Skin of body (tissue), 2 donors: ENCODE measurements around the gene P4HA3. TPM values are rescaled to one million over a fixed set of nuclear protein-coding genes. Genes with fewer than 3 reads are reported as not detected.

ENCODE experiments used
- DNase-seq: peaks from one replicate; lab custom pipeline; 2025; lab: John Stamatoyannopoulos, UW
- total RNA-seq: library from RNA; depleted of rRNA; stranded (reverse); fragments of >200 nt; gene quantifications from one replicate; pipeline ENCODE4 v1.2.3, GENCODE V29; 2014

The P4HA3 gene
- total RNA-seq, 1 donor from 2014 or later = 0.79 TPM

DNA sequence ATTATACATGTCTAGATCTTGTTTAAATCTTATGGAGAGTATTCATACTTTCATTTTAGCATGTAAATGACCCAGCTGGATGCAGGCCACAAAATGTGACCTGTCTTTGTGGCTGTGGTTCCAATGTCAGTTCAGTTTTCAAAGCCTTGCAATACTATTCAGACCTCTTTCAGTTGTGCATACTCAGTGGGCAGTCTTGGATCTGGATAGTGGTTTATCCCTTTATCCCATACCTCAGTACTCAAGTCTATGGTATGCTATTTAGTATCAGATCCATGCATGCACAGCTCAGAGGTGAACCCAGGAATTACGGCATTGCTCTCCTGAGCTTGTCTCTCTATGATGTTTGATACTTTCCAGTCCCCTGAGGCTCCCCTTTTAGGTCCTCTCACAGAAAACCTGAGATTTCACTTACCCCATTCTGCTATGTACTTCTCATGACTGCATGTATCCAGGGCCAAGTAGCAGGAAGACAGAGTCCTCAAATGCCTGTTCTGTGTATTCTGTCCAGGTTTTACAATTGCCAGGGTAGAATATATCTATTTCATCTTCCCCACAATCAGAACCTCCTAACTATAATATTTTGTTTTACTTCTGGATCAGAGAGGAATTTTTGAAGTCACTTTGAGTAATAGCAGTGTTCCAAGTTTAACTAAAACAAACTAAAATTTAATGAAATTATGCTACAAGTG is 6.9 kb upstream of the P4HA3 start:
- DNase-seq = no peak

DNA sequence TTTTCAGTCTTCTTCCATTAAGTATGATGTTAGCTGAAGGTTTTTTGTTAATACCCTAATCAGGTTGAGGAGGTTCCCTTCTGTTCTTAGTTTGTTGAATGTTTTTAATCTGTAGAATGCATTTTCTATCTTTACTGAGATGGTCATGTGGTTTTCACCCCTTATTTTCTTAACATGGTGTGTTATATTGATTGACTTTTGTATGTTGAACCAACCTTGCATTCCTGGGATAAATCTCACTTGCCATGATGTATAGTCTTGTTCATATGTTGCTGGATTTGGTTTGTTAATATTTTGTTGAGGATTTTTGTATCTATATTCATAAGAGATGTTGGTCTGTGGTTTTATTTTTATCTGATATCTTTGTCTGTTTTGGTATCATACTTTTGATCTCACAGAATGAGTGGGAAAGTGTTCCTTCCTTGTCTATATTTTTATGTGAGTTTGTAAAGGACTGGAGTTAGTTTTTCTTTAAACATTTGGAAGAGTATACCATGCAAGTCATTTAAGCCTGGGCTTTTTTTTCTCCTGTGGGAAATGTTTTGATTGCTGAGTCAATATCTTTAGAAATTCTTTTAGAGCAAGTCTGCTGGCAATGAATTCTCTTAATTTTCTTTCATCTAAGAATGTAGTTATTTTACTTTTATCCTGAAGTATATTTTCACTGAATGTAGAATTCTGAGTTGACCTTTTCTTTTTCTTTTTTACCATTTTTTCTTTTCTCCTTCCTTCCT is 5.5 kb upstream of the P4HA3 start:
- DNase-seq = no peak

- DNase-seq = no peak
Observed at GRCh38 chr11:74312326-74312725, 886 bp upstream of the P4HA3 start.

- DNase-seq = no peak
Observed at GRCh38 chr11:74310857-74311256, 583 bp downstream of the P4HA3 start.

DNA sequence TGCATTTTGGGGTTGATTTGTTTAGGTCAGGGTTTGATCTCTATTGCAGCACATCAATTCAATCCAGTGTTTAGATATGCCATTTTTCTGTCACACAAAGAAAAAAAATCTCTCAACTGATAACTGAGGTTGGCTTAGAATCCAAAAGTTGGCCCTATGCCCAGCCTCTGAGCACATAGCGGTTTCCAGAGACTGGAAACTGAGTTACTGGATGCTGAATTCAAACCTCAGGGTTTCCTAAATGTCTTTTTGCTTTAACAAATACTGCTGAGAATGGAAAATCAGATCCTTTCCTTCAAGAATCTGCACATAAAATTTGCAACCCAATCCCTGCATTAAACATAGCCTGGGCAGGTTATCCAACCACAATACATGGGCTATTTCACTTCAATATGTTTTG is 4.0 kb downstream of the P4HA3 start:
- DNase-seq = no peak

DNA sequence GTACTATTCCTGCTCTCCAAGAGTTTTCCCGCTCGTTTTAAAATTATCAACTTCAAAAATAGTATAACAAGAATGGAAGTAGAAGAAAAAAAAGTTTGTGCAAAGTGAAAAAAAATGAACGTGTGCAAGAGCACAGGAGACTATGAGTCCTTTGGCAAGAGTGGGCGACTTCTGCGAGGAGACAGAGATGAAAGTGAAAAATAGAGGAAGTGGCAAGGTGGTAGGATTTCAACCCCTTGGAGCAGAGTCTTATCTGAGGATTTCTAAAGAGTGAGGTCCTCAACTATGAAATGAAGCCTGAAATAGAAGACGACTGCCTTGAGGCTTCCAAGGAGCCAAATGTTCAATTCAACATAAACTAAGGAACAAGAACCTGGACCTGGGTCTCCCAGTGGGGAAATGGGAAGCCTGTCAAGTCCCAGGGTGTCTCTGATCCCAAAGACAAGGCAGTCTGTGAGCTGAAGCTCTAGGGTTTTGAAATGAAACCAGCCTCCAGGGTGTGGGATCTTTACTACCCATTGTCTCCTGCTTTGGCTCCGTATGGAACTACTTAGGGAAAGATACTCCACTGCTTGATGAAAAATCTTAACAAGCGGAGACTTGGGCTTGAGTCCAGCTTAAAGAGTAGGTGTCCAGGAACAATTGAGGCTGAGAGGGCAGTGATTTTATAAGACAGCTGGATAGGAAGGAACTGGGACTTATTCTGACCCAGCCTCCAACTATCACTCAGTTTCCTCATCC is 4.8 kb downstream of the P4HA3 start:
- DNase-seq = no peak

- DNase-seq = no peak
Observed at GRCh38 chr11:74299015-74299414, 12.4 kb downstream of the P4HA3 start.

- DNase-seq = no peak
Observed at GRCh38 chr11:74297484-74297883, 14.0 kb downstream of the P4HA3 start.

GRCh38 chr11:74288911-74289310 is 22.5 kb downstream of the P4HA3 start:
- DNase-seq = no peak

DNA sequence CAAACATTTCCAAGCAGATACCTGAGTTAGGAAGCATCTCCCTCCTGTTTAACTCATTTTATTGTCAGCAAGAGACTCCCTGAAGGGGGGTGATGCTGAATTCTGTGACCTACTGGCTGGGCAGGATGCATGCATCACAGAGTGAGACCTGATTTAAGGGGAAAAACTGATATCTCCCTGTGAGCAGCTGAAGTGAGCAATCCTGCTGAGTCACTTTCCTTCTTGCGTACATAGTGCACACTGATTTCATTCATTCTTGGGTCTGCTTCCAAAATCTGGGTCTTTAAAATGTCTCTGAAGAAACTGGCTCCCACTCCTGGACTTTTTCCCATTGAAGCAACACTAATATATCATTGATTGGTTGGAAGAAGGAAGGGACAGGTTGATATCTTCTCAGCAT is 23.3 kb downstream of the P4HA3 start:
- DNase-seq = no peak

DNA sequence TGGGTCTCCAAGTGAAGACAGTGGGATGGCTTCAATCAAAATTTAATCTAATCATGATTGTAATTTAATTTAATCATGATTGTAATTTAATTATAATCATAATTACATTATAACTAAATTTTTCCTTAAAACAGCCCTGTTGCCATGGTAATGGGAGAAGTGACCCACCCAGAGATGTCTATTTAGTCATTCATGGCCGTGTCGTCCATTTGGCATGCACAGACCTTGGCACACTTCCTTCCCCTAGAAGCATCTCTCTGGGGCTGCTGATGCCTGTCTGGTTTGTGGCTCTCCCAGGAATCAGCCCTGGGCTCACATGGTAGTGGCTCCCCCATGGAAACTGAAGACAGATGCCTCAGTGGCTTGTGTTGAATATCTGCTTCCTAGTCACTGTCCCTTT is 27.0 kb downstream of the P4HA3 start:
- no peak for DNase-seq

DNA sequence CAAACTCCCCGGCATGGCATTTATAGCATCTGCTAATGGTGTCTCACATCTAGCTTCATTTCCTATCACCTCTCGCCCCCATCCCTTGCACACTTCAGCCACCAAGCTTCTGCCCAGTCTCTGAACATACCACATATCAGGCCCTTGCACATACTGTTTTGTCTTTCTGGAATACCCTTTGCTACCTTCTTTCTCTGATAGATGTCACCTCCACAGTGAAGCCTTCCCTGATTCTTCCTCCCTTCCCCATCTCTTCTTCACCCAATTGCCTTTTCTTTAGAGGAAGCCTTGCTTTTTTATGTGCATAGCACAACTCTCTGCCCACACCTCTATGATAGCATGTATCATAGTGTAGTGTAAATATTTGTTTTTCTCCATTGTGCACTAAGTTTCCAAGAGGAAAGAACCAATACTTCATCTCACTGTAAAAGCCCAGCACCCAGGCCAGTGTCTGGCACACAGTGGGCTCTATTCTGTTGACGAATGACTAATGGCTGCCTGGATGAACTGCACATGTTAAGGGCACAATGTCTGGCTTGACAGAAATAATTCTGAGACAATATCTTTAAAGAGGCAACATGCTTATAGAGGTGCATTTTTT is 27.8 kb downstream of the P4HA3 start:
- no peak for DNase-seq

DNA sequence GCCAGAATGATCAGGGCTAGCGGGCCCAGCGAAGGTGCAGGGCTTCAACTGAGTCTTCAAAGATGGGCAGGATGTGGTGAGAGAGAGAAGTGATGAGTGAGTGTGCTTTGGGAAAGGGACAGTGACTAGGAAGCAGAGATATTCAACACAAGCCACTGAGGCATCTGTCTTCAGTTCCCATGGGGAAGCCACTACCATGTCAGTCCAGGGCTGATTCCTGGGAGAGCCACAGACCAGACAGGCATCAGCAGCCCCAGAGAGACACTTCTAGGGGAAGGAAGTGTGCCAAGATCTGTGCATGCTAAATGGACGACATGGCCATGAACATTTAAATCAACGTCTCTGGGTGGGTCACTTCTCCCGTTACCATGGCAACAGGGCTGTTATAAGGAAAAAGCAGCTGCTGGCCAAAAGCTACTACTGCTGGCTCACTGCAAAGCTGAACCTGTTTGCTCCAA is 28.5 kb downstream of the P4HA3 start:
- no peak for DNase-seq

- no peak for DNase-seq
Observed at GRCh38 chr11:74282421-74282820, 29.0 kb downstream of the P4HA3 start.

- no peak for DNase-seq
Observed at GRCh38 chr11:74280494-74280893, 30.9 kb downstream of the P4HA3 start.

- DNase-seq = no peak
Observed at GRCh38 chr11:74279256-74279655, 32.2 kb downstream of the P4HA3 start.

GRCh38 chr11:74278721-74279161 is 32.7 kb downstream of the P4HA3 start:
- DNase-seq = no peak

- no peak for DNase-seq
Observed at GRCh38 chr11:74278103-74278502, 33.3 kb downstream of the P4HA3 start.

GRCh38 chr11:74276581-74276980 is 34.9 kb downstream of the P4HA3 start:
- DNase-seq = no peak

- DNase-seq = no peak
Observed at GRCh38 chr11:74272276-74272675, 39.2 kb downstream of the P4HA3 start.

- DNase-seq = no peak
Observed at GRCh38 chr11:74269161-74269811, 42.2 kb downstream of the P4HA3 start.
